HepG2 (cell line): ENCODE results near the gene DVL3. TPM values are rescaled to one million over a fixed set of nuclear protein-coding genes. Genes with fewer than 3 reads are reported as not detected.

Experiments used
- ATF5 ChIP-seq: sonication (generic); formaldehyde crosslinking; IDR thresholded peaks from 2 replicates; pipeline ENCODE4 v1.4.0; 2020; ENCODE audit warnings: mild to moderate bottlenecking, low read depth, missing genetic modification reagents
- CAMTA2 ChIP-seq: sonication (generic); formaldehyde crosslinking; IDR thresholded peaks from 2 replicates; pipeline ENCODE4 v1.4.0; 2020; ENCODE audit warnings: mild to moderate bottlenecking, missing genetic modification reagents, borderline replicate concordance
- CEBPG ChIP-seq: IDR thresholded peaks from 2 replicates; pipeline ENCODE4 v1.6.1; 2016
- HNF1A ChIP-seq, 2 experiments: sonication (generic) in 1 of 2; formaldehyde crosslinking in 1 of 2; IDR thresholded peaks; 2 replicates each; pipeline versions ENCODE4 v1.4.0 to v1.6.1; 2016 to 2020; ENCODE audit warnings: borderline replicate concordance in 1 of 2, low read depth in 1 of 2, mild to moderate bottlenecking in 1 of 2, missing genetic modification reagents in 1 of 2
- ISL2 ChIP-seq: sonication (generic); formaldehyde crosslinking; IDR thresholded peaks from 2 replicates; pipeline ENCODE4 v1.5.0; 2020; ENCODE audit warnings: missing genetic modification reagents
- KAT2B ChIP-seq: fragments of 150-350 bp; IDR thresholded peaks from 2 replicates; pipeline ENCODE4 v1.6.1; 2014; ENCODE audit warnings: low read depth, low read length, borderline replicate concordance
- KAT7 ChIP-seq: IDR thresholded peaks from 2 replicates; pipeline ENCODE4 v1.6.1; 2018; ENCODE audit warnings: borderline replicate concordance, missing compliant biosample characterization
- KLF15 ChIP-seq: sonication (generic); formaldehyde crosslinking; IDR thresholded peaks from 2 replicates; pipeline ENCODE4 v1.8.1; 2023; ENCODE audit warnings: borderline replicate concordance, mild to moderate bottlenecking, inconsistent platforms, missing genetic modification reagents, mixed read lengths
- MEIS1 ChIP-seq: sonication (generic); formaldehyde crosslinking; IDR thresholded peaks from 2 replicates; pipeline ENCODE4 v1.9.0; 2021; ENCODE audit warnings: mild to moderate bottlenecking, missing genetic modification reagents, moderate library complexity, borderline replicate concordance
- MXD3 ChIP-seq: IDR thresholded peaks from 2 replicates; pipeline ENCODE4 v1.6.1; 2016; ENCODE audit warnings: mild to moderate bottlenecking, missing biosample characterization, missing genetic modification reagents
- NPAS2 ChIP-seq: sonication (generic); formaldehyde crosslinking; IDR thresholded peaks from 2 replicates; pipeline ENCODE4 v1.8.0; 2022; ENCODE audit warnings: mild to moderate bottlenecking, missing genetic modification reagents, borderline replicate concordance
- NR2C2 ChIP-seq: sonication (generic); formaldehyde crosslinking; IDR thresholded peaks from 2 replicates; pipeline ENCODE4 v1.4.0; 2020; ENCODE audit warnings: missing genetic modification reagents, mild to moderate bottlenecking, moderate library complexity, borderline replicate concordance
- RBAK ChIP-seq: sonication (generic); formaldehyde crosslinking; IDR thresholded peaks from 2 replicates; pipeline ENCODE4 v1.5.1; 2020; ENCODE audit warnings: mild to moderate bottlenecking, missing genetic modification reagents
- RFXAP ChIP-seq: sonication (generic); formaldehyde crosslinking; IDR thresholded peaks from 2 replicates; pipeline ENCODE4 v1.4.0; 2020; ENCODE audit warnings: missing genetic modification reagents, borderline replicate concordance
- ZFP36L1 ChIP-seq: sonication (generic); formaldehyde crosslinking; IDR thresholded peaks from 2 replicates; pipeline ENCODE4 v1.8.0; 2022; ENCODE audit warnings: mild to moderate bottlenecking, missing genetic modification reagents, moderate library complexity
- ZMAT3 ChIP-seq: sonication (generic); formaldehyde crosslinking; conservative IDR thresholded peaks from 2 replicates; pipeline ENCODE4 v1.7.0; 2021; ENCODE audit warnings: missing genetic modification reagents
- ZNF12 ChIP-seq: sonication (generic); formaldehyde crosslinking; IDR thresholded peaks from 2 replicates; pipeline ENCODE4 v1.5.0; 2020; ENCODE audit warnings: missing genetic modification reagents
- ZNF30 ChIP-seq: sonication (generic); formaldehyde crosslinking; IDR thresholded peaks from 2 replicates; pipeline ENCODE4 v1.5.0; 2020; ENCODE audit warnings: mild to moderate bottlenecking, missing genetic modification reagents
- ZNF691 ChIP-seq: sonication (generic); formaldehyde crosslinking; IDR thresholded peaks from 2 replicates; pipeline ENCODE4 v1.4.0; 2020; ENCODE audit warnings: missing genetic modification reagents, low read depth, mild to moderate bottlenecking, borderline replicate concordance
- ZNF878 ChIP-seq: sonication (generic); formaldehyde crosslinking; IDR thresholded peaks from 2 replicates; pipeline ENCODE4 v1.8.1; 2023; ENCODE audit warnings: mild to moderate bottlenecking, missing genetic modification reagents, moderate library complexity
- ZSCAN21 ChIP-seq: sonication (generic); formaldehyde crosslinking; IDR thresholded peaks from 2 replicates; pipeline ENCODE4 v1.8.0; 2022; ENCODE audit warnings: mild to moderate bottlenecking, missing genetic modification reagents, moderate library complexity, borderline replicate concordance
- ZSCAN25 ChIP-seq: sonication (generic); formaldehyde crosslinking; IDR thresholded peaks from 2 replicates; pipeline ENCODE4 v1.8.0; 2022; ENCODE audit warnings: mild to moderate bottlenecking, missing genetic modification reagents
- polyA plus RNA-seq, 8 experiments: library from polyadenylated mRNA; depleted of rRNA in 3 of 8; stranded (reverse) in 7 of 8; unstranded in 1 of 8; fragments of >200 nt; fragmentation: Illumina TruSeq in 4 of 8; extraction: Trizol in 4 of 8; gene quantifications; 2 replicates each; pipeline versions ENCODE4 v1.2.1 to v1.2.3, GENCODE V29; 2011 to 2016; ENCODE audit warnings: low read depth in 4 of 8, missing spikeins in 1 of 8, mixed read lengths in 1 of 8; ENCODE audit not compliant: insufficient read depth in 1 of 8
- total RNA-seq, 5 experiments: library from RNA; depleted of rRNA; stranded (reverse); fragments of >200 nt; fragmentation: Illumina TruSeq; extraction: Trizol; gene quantifications; 2 replicates each; pipeline ENCODE4 v1.2.3, GENCODE V29; 2016; ENCODE audit warnings: low read depth in 1 of 5

The DVL3 gene
- total and polyA plus RNA-seq, 2 of the 13 experiments (the other 11 are each of a cell fraction or from before 2014, with no cell fraction given) = 29.0 to 36.1 TPM

- TF ChIP-seq CEBPG (CRISPR knock-in tag) (no peak), ZSCAN21 (CRISPR knock-in tag) (0 out of 2 replicates have a peak, but pooled peaks have one; percentile 63), ATF5 (CRISPR knock-in tag) (peak; percentile 85; the same call in 1 of the 2 replicates), ZFP36L1 (CRISPR knock-in tag) (peak; percentile 39; the same call in 1 of the 2 replicates), RBAK (CRISPR knock-in tag) (no peak), KAT2B (no peak), ZSCAN25 (CRISPR knock-in tag) (peak; percentile 57; the same call in 1 of the 2 replicates), ZNF878 (CRISPR knock-in tag) (peak; percentile 81), NPAS2 (CRISPR knock-in tag) (peak; percentile 74; the same call in 1 of the 2 replicates), CAMTA2 (CRISPR knock-in tag) (no peak), KLF15 (CRISPR knock-in tag) (no peak), HNF1A (IDR thresholded peaks at IDR 0.05; ENCODE audit: low read depth) (no peak), HNF1A (CRISPR knock-in tag; IDR thresholded peaks at IDR 0.05; ENCODE audit: borderline replicate concordance) (0 out of 2 replicates have a peak, but pooled peaks have one; percentile 33), ZMAT3 (CRISPR knock-in tag) (peak; percentile 85; the same call in 1 of the 2 replicates), KAT7 (CRISPR knock-in tag) (peak; percentile 69; the same call in 1 of the 2 replicates), ZNF691 (CRISPR knock-in tag) (peak; percentile 49; the same call in 1 of the 2 replicates), MXD3 (CRISPR knock-in tag) (peak; percentile 92; the same call in 1 of the 2 replicates), ZNF12 (peak; percentile 62; the same call in 1 of the 2 replicates), ISL2 (CRISPR knock-in tag) (peak; percentile 51; the same call in 1 of the 2 replicates), RFXAP (CRISPR knock-in tag) (peak; percentile 47; the same call in 1 of the 2 replicates), ZNF30 (CRISPR knock-in tag) (no peak), MEIS1 (CRISPR knock-in tag) (no peak), NR2C2 (CRISPR knock-in tag) (peak; percentile 75)
Measured at GRCh38 chr3:184133840-184134745, 21.1 kb upstream of the DVL3 start (continued).
